Activated CD8-positive, alpha-beta T cell treated with anti-CD3 and anti-CD28 coated beads for 36 hours (primary cell): ENCODE data around the gene CCDC51. TPM values are rescaled to one million over a fixed set of nuclear protein-coding genes. Genes with fewer than 3 reads are reported as not detected.

Experiments used
- ATAC-seq: fragments of 200-7000 bp; cut with Tn5 transposase; one replicate; pipeline ENCODE4 v1.10.0; 2021; ENCODE audit warnings: mild to moderate bottlenecking, moderate library complexity
- CTCF ChIA-PET: fragments of 350-600 bp; sonication (Branson Sonifier 250); formaldehyde crosslinking; loops from one replicate; lab custom pipeline; 2021; ENCODE audit warnings: antibody characterized with exemption; lab: Charles Lee
- POLR2A ChIA-PET: fragments of 350-600 bp; sonication (Branson Sonifier 250); formaldehyde crosslinking; loops from one replicate; lab custom pipeline; 2021; ENCODE audit warnings: antibody characterized with exemption; lab: Charles Lee
- DNase-seq: peaks from one replicate; pipeline ENCODE4 v3.0.0-alpha.2; 2020
- H3K27ac Mint-ChIP-seq: one replicate; pipeline ENCODE4 v1.8.0; 2021; ENCODE audit warnings: mild to moderate bottlenecking, mixed read lengths
- H3K27me3 Mint-ChIP-seq: one replicate; pipeline ENCODE4 v1.8.0; 2021; ENCODE audit warnings: mixed read lengths
- H3K36me3 Mint-ChIP-seq: one replicate; pipeline ENCODE4 v1.8.0; 2021; ENCODE audit warnings: low read depth, mixed read lengths
- H3K4me1 Mint-ChIP-seq: one replicate; pipeline ENCODE4 v1.8.0; 2021; ENCODE audit warnings: low read depth, mixed read lengths
- H3K4me3 Mint-ChIP-seq: one replicate; pipeline ENCODE4 v1.8.0; 2021; ENCODE audit warnings: mild to moderate bottlenecking, moderate library complexity, mixed read lengths
- H3K9me3 Mint-ChIP-seq: one replicate; pipeline ENCODE4 v1.8.0; 2021; ENCODE audit warnings: mixed read lengths
- CTCF ChIP-seq: fragments of 200-600 bp; IDR thresholded peaks from one replicate; pipeline ENCODE4 v1.8.0; 2022; ENCODE audit warnings: antibody characterized with exemption, mild to moderate bottlenecking
- intact Hi-C: fragments of 100-400 bp; cut with micrococcal nuclease; formaldehyde crosslinking; loops from one replicate; pipeline ENCODE4 v1.10.0; 2022
- total RNA-seq, 2 experiments: library from RNA; stranded (reverse); gene quantifications; one replicate each; pipeline ENCODE4 v1.2.3, GENCODE V29; 2021

CCDC51 gene
- total RNA-seq, 2 experiments from 2014 or later, result 25.3 to 28.3 TPM

GRCh38 chr3:48473617-48473952, 33.7 kb upstream of the CCDC51 start:
- H3K4me3 Mint-ChIP-seq, result peak overlapping the region; percentile 80
- DNase-seq (no peak), ATAC-seq (no peak)
- POLR2A ChIA-PET, result interaction anchor here (0.9 to 3.6 kb wide), 11 partner anchors 9 to 556 kb away, joined by 3 to 12 read pairs (median 5); partner anchors contain the start of genes ATRIP, CCDC51, IMPDH2 and PFKFB4
- H3K27ac Mint-ChIP-seq, result peak overlapping the region; percentile 96
- no peak for TF ChIP-seq CTCF
- peaks cover 53% of the 10 kb centered on the region for H3K4me1 Mint-ChIP-seq
- CTCF ChIA-PET, result interaction anchor here (0.6 to 4.9 kb wide), 20 partner anchors 11 to 285 kb away, joined by 3 to 35 read pairs (median 4); partner anchors contain the start of genes CCDC51, CDC25A, PFKFB4 and SLC26A6
- intact Hi-C loops, result loop anchor here (5.0 kb wide), 2 partner anchors 34 to 74 kb away; no protein-coding TSS in a partner anchor
- H3K9me3 Mint-ChIP-seq, result no peaks in the 10 kb centered on the region
- peaks cover 17% of the 10 kb centered on the region for H3K36me3 Mint-ChIP-seq
- no peaks in the 10 kb centered on the region for H3K27me3 Mint-ChIP-seq

- CTCF ChIA-PET, result interaction anchor here (0.6 to 4.9 kb wide), 21 partner anchors 9 to 285 kb away, joined by 3 to 35 read pairs (median 4); partner anchors contain the start of genes CCDC51, CDC25A, PFKFB4 and SLC26A6
- Mint-ChIP-seq H3K36me3 (peaks cover 19% of the 10 kb centered on the region), H3K9me3 (no peaks in the 10 kb centered on the region), H3K4me3 (peak overlapping the region; percentile 80), H3K4me1 (peaks cover 50% of the 10 kb centered on the region), H3K27me3 (no peaks in the 10 kb centered on the region), H3K27ac (peak overlapping the region; percentile 96)
- ATAC-seq, result peak; percentile 92
- peak; percentile 55 for TF ChIP-seq CTCF
- DNase-seq, result peak; percentile 99
- intact Hi-C loops, result loop anchor here (5.0 kb wide), 2 partner anchors 34 to 74 kb away; no protein-coding TSS in a partner anchor
- POLR2A ChIA-PET, result interaction anchor here (0.6 to 3.6 kb wide), 22 partner anchors 8 to 556 kb away, joined by 3 to 12 read pairs (median 5); partner anchors contain the start of genes ATRIP, CCDC51, IMPDH2 and PFKFB4
These were observed 33.2 kb upstream of the CCDC51 start for GRCh38 chr3:48472923-48473616.

GRCh38 chr3:48472673-48472922, 32.7 kb upstream of the CCDC51 start:
- Mint-ChIP-seq H3K9me3 (no peaks in the 10 kb centered on the region), H3K27ac (peak overlapping the region; percentile 96), H3K4me3 (peak overlapping the region; percentile 80), H3K27me3 (no peaks in the 10 kb centered on the region), H3K4me1 (peaks cover 50% of the 10 kb centered on the region), H3K36me3 (peaks cover 23% of the 10 kb centered on the region)
- POLR2A ChIA-PET, result interaction anchor here (0.6 to 3.6 kb wide), 23 partner anchors 8 to 557 kb away, joined by 3 to 12 read pairs (median 4); partner anchors contain the start of genes ATRIP, IMPDH2, PFKFB4 and SHISA5
- CTCF ChIA-PET, result interaction anchor here (0.7 to 4.9 kb wide), 14 partner anchors 10 to 163 kb away, joined by 3 to 35 read pairs (median 6); partner anchors contain the start of genes CCDC51, PFKFB4, SLC26A6 and TMA7
- no peak for DNase-seq
- TF ChIP-seq CTCF, result no peak
- intact Hi-C loops, result loop anchor here (5.0 kb wide), 2 partner anchors 35 to 75 kb away; no protein-coding TSS in a partner anchor
- ATAC-seq, result no peak

- intact Hi-C loops, result loop anchor here (5.0 kb wide), 2 partner anchors 37 to 77 kb away; no protein-coding TSS in a partner anchor
- no peaks in the 10 kb centered on the region for H3K9me3 Mint-ChIP-seq
- ChIA-PET POLR2A (interaction anchor here (0.5 to 1.9 kb wide), 11 partner anchors 8 to 79 kb away, joined by 3 to 8 read pairs (median 3); partner anchors contain the start of genes PLXNB1 and SHISA5), CTCF (interaction anchor here (1.3 to 4.9 kb wide), 4 partner anchors 34 to 87 kb away, joined by 3 to 35 read pairs (median 5); partner anchors contain the start of gene PFKFB4)
- peaks cover 46% of the 10 kb centered on the region for H3K36me3 Mint-ChIP-seq
- ATAC-seq, result no peak
- peak overlapping the region; percentile 96 for H3K27ac Mint-ChIP-seq
- peaks cover 54% of the 10 kb centered on the region for H3K4me1 Mint-ChIP-seq
- H3K27me3 Mint-ChIP-seq, result no peaks in the 10 kb centered on the region
- no peak for DNase-seq
- peak overlapping the region; percentile 26 for H3K4me3 Mint-ChIP-seq
- TF ChIP-seq CTCF, result no peak
These were observed 30.4 kb upstream of the CCDC51 start for GRCh38 chr3:48470286-48470685.
